NCI-H345 treated with DMSO at 0.1 percent for 48 hours (cell line): Measurements from ENCODE around the gene CTNNB1.

Source experiments
- DNase-seq: peaks from one replicate; lab custom pipeline; 2025; ENCODE audit not compliant: unreplicated experiment; lab: John Stamatoyannopoulos, UW

CTNNB1 gene

GRCh38 chr3:41216993-41217392 is 17.7 kb downstream of the CTNNB1 start:
- no peak for DNase-seq

GRCh38 chr3:41219424-41219823 is 20.1 kb downstream of the CTNNB1 start:
- no peak for DNase-seq

GRCh38 chr3:41220906-41221677 is 21.8 kb downstream of the CTNNB1 start:
- DNase-seq = no peak

- no peak for DNase-seq
Measured at GRCh38 chr3:41222012-41222411, 22.7 kb downstream of the CTNNB1 start.

GRCh38 chr3:41222501-41222900 is 23.2 kb downstream of the CTNNB1 start:
- DNase-seq = no peak

- no peak for DNase-seq
Measured at GRCh38 chr3:41223078-41223477, 23.8 kb downstream of the CTNNB1 start.

GRCh38 chr3:41223691-41224090 is 24.4 kb downstream of the CTNNB1 start:
- DNase-seq = no peak

- no peak for DNase-seq
Measured at GRCh38 chr3:41224120-41224806, 25.0 kb downstream of the CTNNB1 start.

- DNase-seq = no peak
Measured at GRCh38 chr3:41234823-41235721, 35.8 kb downstream of the CTNNB1 start.

- no peak for DNase-seq
Measured at GRCh38 chr3:41236228-41236627, 36.9 kb downstream of the CTNNB1 start.

- DNase-seq = no peak
Measured at GRCh38 chr3:41237907-41238306, 38.6 kb downstream of the CTNNB1 start.

GRCh38 chr3:41239587-41239986 is 40.3 kb downstream of the CTNNB1 start:
- DNase-seq = no peak

- no peak for DNase-seq
Measured at GRCh38 chr3:41241161-41241560, 41.9 kb downstream of the CTNNB1 start.

GRCh38 chr3:41241800-41242571 is 42.7 kb downstream of the CTNNB1 start:
- no peak for DNase-seq

- DNase-seq = no peak
Measured at GRCh38 chr3:41243183-41243582, 43.9 kb downstream of the CTNNB1 start.

- DNase-seq = no peak
Measured at GRCh38 chr3:41244620-41245336, 45.5 kb downstream of the CTNNB1 start.

GRCh38 chr3:41247055-41248004 is 48.0 kb downstream of the CTNNB1 start:
- DNase-seq = no peak

- DNase-seq = no peak
Measured at GRCh38 chr3:41248525-41248924, 49.2 kb downstream of the CTNNB1 start.

- DNase-seq = no peak
Measured at GRCh38 chr3:41249318-41249717, 50.0 kb downstream of the CTNNB1 start.
